Calu3 (cell line): ENCODE measurements around the gene BRF1. TPM values are rescaled to one million over a fixed set of nuclear protein-coding genes. Genes with fewer than 3 reads are reported as not detected.
"Not testable (repeated sequence)": the region's sequence is repeated elsewhere in the genome, so short reads cannot be mapped to it uniquely, and the experiment has no call there.

Experiments used
- BruUV-seq: library from RNA; stranded (reverse); fragments of 400-500 nt; replicated peaks from 2 replicates; lab custom pipeline; 2021; lab: Mats Ljungman, UMichigan
- CTCF ChIA-PET: fragments of 300-600 bp; sonication (Branson Sonifier 250); formaldehyde crosslinking; loops from one replicate; lab custom pipeline; 2022; ENCODE audit warnings: antibody characterized with exemption; lab: Charles Lee
- DNase-seq: peaks from one replicate; pipeline ENCODE4 v3.0.0; 2022
- H3K27ac Mint-ChIP-seq: one replicate; pipeline ENCODE4 v1.8.0; 2022; ENCODE audit warnings: mixed read lengths; ENCODE audit not compliant: unreplicated experiment
- H3K27me3 Mint-ChIP-seq: one replicate; pipeline ENCODE4 v1.8.0; 2022; ENCODE audit warnings: mixed read lengths; ENCODE audit not compliant: unreplicated experiment
- H3K36me3 Mint-ChIP-seq: one replicate; pipeline ENCODE4 v1.8.0; 2022; ENCODE audit warnings: mild to moderate bottlenecking, moderate library complexity, mixed read lengths; ENCODE audit not compliant: insufficient read depth, unreplicated experiment
- H3K4me1 Mint-ChIP-seq: one replicate; pipeline ENCODE4 v1.8.0; 2022; ENCODE audit warnings: mild to moderate bottlenecking, low read depth, mixed read lengths; ENCODE audit not compliant: unreplicated experiment
- H3K4me3 Mint-ChIP-seq: one replicate; pipeline ENCODE4 v1.8.0; 2022; ENCODE audit warnings: mild to moderate bottlenecking, low read depth, moderate library complexity, mixed read lengths; ENCODE audit not compliant: unreplicated experiment
- H3K9me3 Mint-ChIP-seq: one replicate; pipeline ENCODE4 v1.8.0; 2022; ENCODE audit warnings: low read depth, mixed read lengths; ENCODE audit not compliant: unreplicated experiment
- CTCF ChIP-seq: fragments of 200-600 bp; IDR thresholded peaks from one replicate; pipeline ENCODE4 v1.8.0; 2022; ENCODE audit warnings: antibody characterized with exemption; ENCODE audit not compliant: unreplicated experiment
- intact Hi-C: fragments of 100-400 bp; cut with micrococcal nuclease; formaldehyde crosslinking; loops from one replicate; pipeline ENCODE4 v1.10.0; 2022; ENCODE audit not compliant: unreplicated experiment
- total RNA-seq: library from RNA; stranded (reverse); gene quantifications from 2 replicates; pipeline ENCODE4 v1.2.3, GENCODE V29; 2022

Gene BRF1
- total RNA-seq, 1 experiment from 2014 or later, result 38.4 TPM

DNA sequence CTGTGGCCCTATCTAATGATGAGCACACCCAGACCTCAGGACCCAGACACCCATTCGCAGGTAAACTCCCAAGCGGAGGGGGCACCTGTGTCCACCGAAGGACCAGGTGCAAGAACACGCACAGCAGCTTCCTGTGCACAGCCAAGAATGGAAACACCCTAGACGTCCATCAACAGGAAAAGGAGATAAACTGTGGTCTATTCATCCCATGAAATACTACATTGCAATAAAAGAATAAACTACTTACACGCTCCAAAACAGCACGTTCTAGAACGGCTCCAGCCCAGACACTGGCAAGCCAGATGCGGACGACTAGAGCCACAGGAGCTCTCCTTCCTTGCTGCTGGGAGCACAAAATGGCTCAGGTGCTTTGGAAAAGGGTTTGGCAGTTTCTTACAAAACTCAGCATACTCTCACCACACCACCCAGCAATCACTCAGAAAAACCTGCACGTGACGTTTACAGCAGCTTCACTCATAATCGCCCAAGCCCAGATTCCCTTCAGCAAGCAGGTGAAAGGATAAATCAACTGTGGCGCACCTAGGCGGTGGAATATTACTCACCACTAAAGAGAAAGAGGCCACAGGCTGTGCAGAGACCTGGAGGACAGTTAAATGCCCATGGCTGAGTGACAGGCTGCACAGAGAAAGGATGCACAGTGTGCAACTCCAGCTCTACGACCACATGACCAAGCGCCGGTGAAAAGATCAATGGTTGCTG, 21.0 kb downstream of the BRF1 start:
- no peak for TF ChIP-seq CTCF
- no peak overlapping the region for H3K27ac Mint-ChIP-seq
- no TSS peak for BruUV-seq
- no peak overlapping the region for H3K4me3 Mint-ChIP-seq
- no peak for DNase-seq
- no peaks in the 10 kb centered on the region for H3K27me3 Mint-ChIP-seq
- intact Hi-C loops, result no loop called here
- no peaks in the 10 kb centered on the region for H3K4me1 Mint-ChIP-seq
- CTCF ChIA-PET, result no interaction called here
- no peaks in the 10 kb centered on the region for H3K9me3 Mint-ChIP-seq
- H3K36me3 Mint-ChIP-seq, result peaks cover 4% of the 10 kb centered on the region

DNA sequence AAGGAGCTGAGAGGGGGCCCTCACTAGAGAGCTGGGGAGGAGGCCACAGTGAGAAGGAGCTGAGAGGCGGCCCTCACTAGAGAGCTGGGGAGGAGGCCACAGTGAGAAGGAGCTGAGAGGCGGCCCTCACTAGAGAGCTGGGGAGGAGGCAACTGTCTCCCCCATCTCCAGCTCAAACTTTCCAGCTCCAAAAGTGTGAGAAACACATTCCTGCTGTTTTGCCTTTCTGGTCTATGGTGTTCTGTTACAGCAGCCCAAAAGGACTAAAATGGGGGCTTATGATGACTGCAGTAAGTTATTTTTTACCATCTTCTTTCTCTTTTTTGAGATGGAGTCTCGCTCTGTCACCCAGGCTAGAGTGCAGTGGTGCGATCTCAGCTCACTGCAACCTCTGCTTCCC, 23.4 kb downstream of the BRF1 start:
- DNase-seq, H3K27me3 Mint-ChIP-seq, H3K4me1 Mint-ChIP-seq, H3K4me3 Mint-ChIP-seq, H3K36me3 Mint-ChIP-seq, H3K27ac Mint-ChIP-seq, intact Hi-C loops, BruUV-seq, H3K9me3 Mint-ChIP-seq: not testable (repeated sequence)
- CTCF ChIA-PET, result interaction anchor here (0.6 kb wide), 1 partner anchor 24 kb away, joined by 3 read pairs; no protein-coding TSS in a partner anchor

DNA sequence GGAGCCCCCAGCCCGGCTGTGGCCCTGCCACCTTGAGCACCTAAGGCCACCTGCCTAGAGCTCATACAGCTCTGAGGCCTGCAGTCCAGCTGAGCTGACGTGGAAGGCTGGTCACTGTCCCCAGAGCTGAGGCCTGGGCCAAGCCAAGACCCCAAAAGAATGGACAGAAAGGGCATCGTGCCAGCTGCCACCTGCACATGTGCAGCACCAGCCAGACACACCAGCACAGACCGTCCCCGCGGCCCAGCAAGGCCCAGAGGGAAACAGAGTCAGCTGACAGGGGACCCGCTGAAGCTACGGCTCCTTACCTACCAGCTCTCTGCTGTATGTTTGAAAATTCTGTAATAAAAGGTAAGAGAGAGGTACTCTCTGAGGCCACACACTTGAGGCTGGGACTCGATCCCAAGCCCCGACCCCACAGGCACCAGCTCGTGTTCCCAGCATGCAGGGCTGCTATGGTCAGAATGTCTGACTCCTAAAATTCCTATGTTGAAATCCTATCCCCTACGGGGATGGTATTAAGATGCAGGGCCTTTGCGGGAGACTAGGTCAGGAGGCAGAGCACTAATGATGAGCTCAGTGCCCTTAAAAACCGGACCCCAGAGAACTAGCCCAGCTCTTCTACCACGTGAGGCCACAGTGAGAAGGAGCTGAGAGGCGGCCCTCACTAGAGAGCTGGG, 25.4 kb downstream of the BRF1 start:
- no TSS peak for BruUV-seq
- Mint-ChIP-seq H3K36me3 (peaks cover 6% of the 10 kb centered on the region), H3K4me1 (peaks cover 9% of the 10 kb centered on the region)

DNA sequence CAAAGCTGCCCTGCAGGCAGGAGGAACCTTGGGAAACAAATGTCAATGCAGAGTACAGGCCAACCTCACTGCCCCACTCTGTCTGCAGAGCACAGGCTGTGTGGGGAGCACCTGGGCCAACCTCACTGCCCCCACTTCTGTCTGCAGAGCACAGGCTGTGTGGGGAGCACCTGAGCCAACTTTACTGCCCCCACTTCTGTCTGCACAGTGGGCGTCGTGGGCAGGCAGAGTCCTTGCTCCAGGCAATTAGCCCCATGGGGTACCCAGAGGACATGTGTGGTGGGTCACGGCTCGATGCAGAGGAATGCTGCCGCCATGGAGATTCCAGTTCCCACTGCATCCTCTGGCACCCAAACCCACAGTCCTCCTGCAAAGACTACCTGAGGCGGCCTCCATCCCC, 26.2 kb downstream of the BRF1 start:
- no peaks in the 10 kb centered on the region for H3K27me3 Mint-ChIP-seq
- CTCF ChIA-PET, result no interaction called here
- DNase-seq, result no peak
- no peak overlapping the region for H3K4me3 Mint-ChIP-seq
- no peak overlapping the region for H3K27ac Mint-ChIP-seq
- no TSS peak for BruUV-seq
- H3K36me3 Mint-ChIP-seq, result peaks cover 6% of the 10 kb centered on the region
- no peaks in the 10 kb centered on the region for H3K9me3 Mint-ChIP-seq
- peaks cover 9% of the 10 kb centered on the region for H3K4me1 Mint-ChIP-seq
- no peak for TF ChIP-seq CTCF
- intact Hi-C loops, result no loop called here

More for the DNA sequence above, 25.4 kb downstream of the BRF1 start:
- Mint-ChIP-seq H3K27ac (no peak overlapping the region), H3K27me3 (no peaks in the 10 kb centered on the region), H3K4me3 (no peak overlapping the region), H3K9me3 (no peaks in the 10 kb centered on the region)
- CTCF ChIA-PET, result no interaction called here
- DNase-seq, result no peak
- intact Hi-C loops, result no loop called here
- no peak for TF ChIP-seq CTCF

- intact Hi-C loops, result no loop called here
- Mint-ChIP-seq H3K4me1 (peaks cover 9% of the 10 kb centered on the region), H3K27me3 (no peaks in the 10 kb centered on the region), H3K27ac (no peak overlapping the region), H3K36me3 (peaks cover 10% of the 10 kb centered on the region), H3K4me3 (no peak overlapping the region), H3K9me3 (no peaks in the 10 kb centered on the region)
- CTCF ChIA-PET, result no interaction called here
- TF ChIP-seq CTCF, result no peak
- DNase-seq, result no peak
- no TSS peak for BruUV-seq
These were observed 27.7 kb downstream of the BRF1 start for GRCh38 chr14:105273062-105273461.
